ENCODE results near the gene UCKL1.

Gene UCKL1

DNA sequence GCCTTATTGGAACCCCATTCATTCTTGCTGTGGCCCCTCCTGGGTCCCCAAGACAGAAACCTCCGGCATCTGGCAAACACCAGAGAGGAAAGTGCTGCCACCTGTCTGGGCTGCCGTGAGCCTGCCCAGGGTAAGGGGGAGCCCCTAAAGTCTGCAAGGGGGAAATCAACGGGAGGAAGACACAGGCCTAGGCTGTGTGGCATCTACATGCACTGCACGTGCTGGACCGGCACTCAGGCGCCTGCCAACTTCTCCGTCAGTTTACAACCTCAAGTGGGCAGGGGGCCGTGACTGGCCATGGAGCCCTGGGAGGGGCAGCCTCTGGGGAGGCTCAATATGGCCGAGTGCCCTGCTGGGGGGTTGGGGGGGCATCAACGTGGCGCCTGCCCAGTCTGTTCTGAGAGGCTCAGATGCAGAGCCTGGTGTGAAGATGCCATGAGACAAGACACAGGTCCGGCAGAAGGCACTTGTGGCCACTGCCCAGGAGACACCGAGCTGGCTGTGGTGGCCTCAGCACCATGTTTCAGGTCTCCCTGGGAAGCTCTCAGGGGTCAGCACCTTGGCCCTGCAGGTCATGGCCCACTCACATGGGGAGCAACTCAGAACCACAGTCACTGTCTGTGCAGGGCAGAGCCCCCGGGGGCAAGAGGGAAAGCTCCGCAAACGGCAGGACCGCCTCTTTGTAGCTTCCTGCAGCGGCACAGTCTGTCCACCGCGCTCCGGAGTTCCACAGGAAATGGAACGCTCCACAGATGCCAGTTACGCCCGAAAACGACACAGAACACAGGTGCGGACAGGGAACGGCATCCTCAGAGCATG lies 8.4 kb downstream of the UCKL1 start:
- Histone ChIP-seq H4K20me1 (ENCODE audit: low read depth, low read length) (no peaks in the 10 kb centered on the region), H3F3A (ENCODE audit: insufficient read depth) (peaks cover 15% of the 10 kb centered on the region), H3K4me3 (ENCODE audit: insufficient read depth, low read length, poor library complexity, severe bottlenecking) (no peak overlapping the region), H3K9me3 (ENCODE audit: insufficient read depth, low read length) (no peaks in the 10 kb centered on the region), H3K36me3 (ENCODE audit: low read length) (no peaks in the 10 kb centered on the region), H3K27ac (ENCODE audit: low read depth, low read length) (peak overlapping the region; percentile 14; the same call in 1 of the 2 replicates), H2AFZ (ENCODE audit: low read depth, low read length, severe bottlenecking) (no peak overlapping the region), H3K27me3 (ENCODE audit: low read length) (no peaks in the 10 kb centered on the region), H3K79me2 (ENCODE audit: insufficient read depth, low read length) (peaks cover 14% of the 10 kb centered on the region; the same call in 1 of the 2 replicates), H3K4me2 (ENCODE audit: low read depth, low read length, poor library complexity, severe bottlenecking) (peak overlapping the region; percentile 46), H3K9me2 (replicated peaks; ENCODE audit: insufficient read depth, low read length) (no peaks in the 10 kb centered on the region), H3K9ac (ENCODE audit: low read length) (no peak overlapping the region)
- TF ChIP-seq, protein P1, sequence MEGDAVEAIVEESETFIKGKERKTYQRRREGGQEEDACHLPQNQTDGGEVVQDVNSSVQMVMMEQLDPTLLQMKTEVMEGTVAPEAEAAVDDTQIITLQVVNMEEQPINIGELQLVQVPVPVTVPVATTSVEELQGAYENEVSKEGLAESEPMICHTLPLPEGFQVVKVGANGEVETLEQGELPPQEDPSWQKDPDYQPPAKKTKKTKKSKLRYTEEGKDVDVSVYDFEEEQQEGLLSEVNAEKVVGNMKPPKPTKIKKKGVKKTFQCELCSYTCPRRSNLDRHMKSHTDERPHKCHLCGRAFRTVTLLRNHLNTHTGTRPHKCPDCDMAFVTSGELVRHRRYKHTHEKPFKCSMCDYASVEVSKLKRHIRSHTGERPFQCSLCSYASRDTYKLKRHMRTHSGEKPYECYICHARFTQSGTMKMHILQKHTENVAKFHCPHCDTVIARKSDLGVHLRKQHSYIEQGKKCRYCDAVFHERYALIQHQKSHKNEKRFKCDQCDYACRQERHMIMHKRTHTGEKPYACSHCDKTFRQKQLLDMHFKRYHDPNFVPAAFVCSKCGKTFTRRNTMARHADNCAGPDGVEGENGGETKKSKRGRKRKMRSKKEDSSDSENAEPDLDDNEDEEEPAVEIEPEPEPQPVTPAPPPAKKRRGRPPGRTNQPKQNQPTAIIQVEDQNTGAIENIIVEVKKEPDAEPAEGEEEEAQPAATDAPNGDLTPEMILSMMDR (IDR thresholded peaks at IDR 0.05; ENCODE audit: insufficient read depth, low read length, poor library complexity, severe bottlenecking) = no peak
- no peak for TF ChIP-seq EZH2phosphoT487 (conservative IDR thresholded peaks at IDR 0.05; ENCODE audit: low read length)

DNA sequence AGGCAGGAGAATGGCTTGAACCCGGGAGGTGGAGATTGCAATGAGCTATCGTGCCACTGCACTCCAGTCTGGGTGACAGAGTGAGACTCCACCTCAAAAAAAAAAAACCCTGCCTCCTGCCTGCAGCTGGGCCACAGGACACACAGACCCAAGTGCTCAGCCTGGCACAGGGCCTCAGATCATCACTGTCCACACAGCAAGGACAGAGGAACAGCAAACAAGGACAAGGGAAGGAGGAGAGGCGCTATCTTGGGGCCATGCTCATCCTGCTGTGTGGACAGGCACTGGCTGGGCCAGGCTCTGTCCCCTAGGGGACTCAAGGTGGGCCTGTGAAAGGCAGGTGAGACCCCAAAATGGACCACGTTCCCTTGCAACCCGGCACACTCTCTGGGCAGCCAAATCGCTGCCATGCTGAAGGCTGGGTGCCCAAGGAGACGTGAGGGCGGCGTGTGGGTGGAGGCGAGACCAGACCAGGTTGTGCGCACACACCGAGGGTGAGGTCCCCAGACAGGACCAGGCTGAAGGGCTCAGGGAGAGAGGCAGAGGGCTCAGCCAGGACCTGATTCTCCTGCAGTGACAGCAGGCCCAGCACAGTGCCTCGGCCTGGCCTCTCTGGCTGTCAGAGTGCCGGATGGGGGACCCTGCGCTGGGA lies 9.1 kb downstream of the UCKL1 start:
- Histone ChIP-seq H4K20me1 (ENCODE audit: low read depth, low read length) (no peaks in the 10 kb centered on the region), H3K79me2 (ENCODE audit: insufficient read depth, low read length) (peaks cover 7% of the 10 kb centered on the region; the same call in 1 of the 2 replicates), H3K9ac (ENCODE audit: low read length) (no peak overlapping the region), H2AFZ (ENCODE audit: low read depth, low read length, severe bottlenecking) (no peak overlapping the region), H3K9me3 (ENCODE audit: insufficient read depth, low read length) (no peaks in the 10 kb centered on the region), H3K27ac (ENCODE audit: low read depth, low read length) (no peak overlapping the region), H3F3A (ENCODE audit: insufficient read depth) (peaks cover 15% of the 10 kb centered on the region), H3K9me2 (replicated peaks; ENCODE audit: insufficient read depth, low read length) (no peaks in the 10 kb centered on the region), H3K36me3 (ENCODE audit: low read length) (no peaks in the 10 kb centered on the region), H3K4me2 (ENCODE audit: low read depth, low read length, poor library complexity, severe bottlenecking) (no peak overlapping the region), H3K4me3 (ENCODE audit: insufficient read depth, low read length, poor library complexity, severe bottlenecking) (no peak overlapping the region), H3K27me3 (ENCODE audit: low read length) (no peaks in the 10 kb centered on the region)
- TF ChIP-seq EZH2phosphoT487 (conservative IDR thresholded peaks at IDR 0.05; ENCODE audit: low read length) = no peak

DNA sequence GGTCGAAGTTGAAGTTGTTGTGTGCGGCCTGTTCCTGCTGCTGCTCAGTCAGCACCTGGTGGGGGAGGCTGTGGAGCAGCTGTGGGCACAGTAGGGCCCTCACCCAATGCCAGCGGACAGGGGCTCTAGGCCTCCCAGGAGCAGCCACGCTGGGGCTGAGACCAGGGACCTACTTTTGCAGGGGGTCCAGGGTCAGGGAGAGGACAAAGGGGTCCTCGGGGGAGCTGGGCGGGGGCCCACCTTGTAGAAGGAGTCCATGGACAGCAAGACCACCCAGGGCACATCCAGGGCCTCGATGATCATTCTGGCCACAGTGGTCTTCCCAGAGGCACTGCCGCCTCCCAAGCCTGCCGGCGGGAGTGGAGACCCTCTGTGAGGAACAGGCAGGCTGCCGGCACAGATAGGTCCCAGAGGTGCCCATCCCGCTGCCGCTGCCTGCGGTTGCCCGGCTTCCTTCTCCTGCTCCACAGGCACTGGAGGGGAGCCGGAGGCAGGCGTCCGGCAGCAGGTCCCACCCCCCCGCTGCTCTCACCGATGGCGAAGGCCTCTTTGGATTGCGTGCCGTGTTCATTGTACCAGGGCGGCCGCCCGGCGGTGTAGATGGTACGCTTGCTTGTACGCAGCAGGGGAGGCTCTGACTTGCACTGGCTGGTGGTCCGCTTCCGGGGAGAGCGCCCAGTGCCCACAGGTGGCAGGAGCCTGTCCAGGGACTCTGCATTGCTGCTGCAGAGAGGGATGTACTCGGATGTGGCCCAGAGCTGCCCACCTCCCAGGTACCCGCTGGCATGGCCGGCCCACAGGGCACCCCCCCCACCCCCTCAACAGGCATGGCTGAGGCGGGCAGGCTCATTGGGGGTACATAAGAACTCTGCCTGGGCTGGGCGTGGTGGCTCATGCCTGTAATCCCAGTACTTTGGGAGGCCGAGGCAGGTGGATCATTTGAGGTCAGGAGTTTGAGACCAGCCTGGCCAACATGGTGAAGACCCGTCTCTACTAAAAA lies 10.0 kb downstream of the UCKL1 start:
- H3K4me3 ChIP-seq (ENCODE audit: insufficient read depth, low read length, poor library complexity, severe bottlenecking) = no peak overlapping the region
- peaks cover 15% of the 10 kb centered on the region for H3F3A ChIP-seq (ENCODE audit: insufficient read depth)
- TF ChIP-seq EZH2phosphoT487 (conservative IDR thresholded peaks at IDR 0.05; ENCODE audit: low read length) = no peak
- TF ChIP-seq, protein P1 (IDR thresholded peaks at IDR 0.05; ENCODE audit: insufficient read depth, low read length, poor library complexity, severe bottlenecking) = no peak
- H4K20me1 ChIP-seq (ENCODE audit: low read depth, low read length) = no peaks in the 10 kb centered on the region
- H3K79me2 ChIP-seq (ENCODE audit: insufficient read depth, low read length) = peaks cover 4% of the 10 kb centered on the region; the same call in 1 of the 2 replicates
- no peak overlapping the region for H2AFZ ChIP-seq (ENCODE audit: low read depth, low read length, severe bottlenecking)
- H3K27me3 ChIP-seq (ENCODE audit: low read length) = no peaks in the 10 kb centered on the region
- no peaks in the 10 kb centered on the region for H3K9me3 ChIP-seq (ENCODE audit: insufficient read depth, low read length)
- no peak overlapping the region for H3K27ac ChIP-seq (ENCODE audit: low read depth, low read length)
- no peak overlapping the region for H3K9ac ChIP-seq (ENCODE audit: low read length)
- H3K4me2 ChIP-seq (ENCODE audit: low read depth, low read length, poor library complexity, severe bottlenecking) = no peak overlapping the region
- H3K36me3 ChIP-seq (ENCODE audit: low read length) = no peaks in the 10 kb centered on the region
- no peaks in the 10 kb centered on the region for H3K9me2 ChIP-seq (replicated peaks; ENCODE audit: insufficient read depth, low read length)
